Ishikawa (cell line): ENCODE results near the gene MED26.

Source experiments
- CEBPB ChIP-seq: IDR thresholded peaks from 2 replicates; pipeline ENCODE4 v1.6.1; 2012
- CREB1 ChIP-seq: IDR thresholded peaks from 2 replicates; pipeline ENCODE4 v1.6.1; 2012; ENCODE audit warnings: low read depth
- EGR1 ChIP-seq: IDR thresholded peaks from 2 replicates; pipeline ENCODE4 v1.6.1; 2012
- EP300 ChIP-seq: IDR thresholded peaks from 2 replicates; pipeline ENCODE4 v1.6.1; 2012; ENCODE audit warnings: borderline replicate concordance
- FOXM1 ChIP-seq: IDR thresholded peaks from 2 replicates; pipeline ENCODE4 v1.6.1; 2012; ENCODE audit warnings: low read depth, borderline replicate concordance
- NFIC ChIP-seq: IDR thresholded peaks from 2 replicates; pipeline ENCODE4 v1.6.1; 2012
- RAD21 ChIP-seq: IDR thresholded peaks from 2 replicates; pipeline ENCODE4 v1.6.1; 2012; ENCODE audit warnings: low read depth
- TAF1 ChIP-seq: IDR thresholded peaks from 2 replicates; pipeline ENCODE4 v1.6.1; 2012; ENCODE audit warnings: low read depth, mild to moderate bottlenecking
- TCF12 ChIP-seq: IDR thresholded peaks from 2 replicates; pipeline ENCODE4 v1.6.1; 2012; ENCODE audit warnings: low read depth
- TEAD4 ChIP-seq: IDR thresholded peaks from 2 replicates; pipeline ENCODE4 v1.6.1; 2012
- YY1 ChIP-seq: IDR thresholded peaks from 2 replicates; pipeline ENCODE4 v1.6.1; 2012; ENCODE audit warnings: low read depth
- ZBTB7A ChIP-seq: IDR thresholded peaks from 2 replicates; pipeline ENCODE4 v1.6.1; 2012; ENCODE audit warnings: low read depth
- TF ChIP-seq, protein P1 (sequence below): IDR thresholded peaks from 2 replicates; pipeline ENCODE4 v1.6.1; 2012
- TF ChIP-seq, protein P2 (sequence below): IDR thresholded peaks from 2 replicates; pipeline ENCODE4 v1.6.1; 2012; ENCODE audit warnings: low read depth, mild to moderate bottlenecking
- TF ChIP-seq, protein P3 (sequence below): IDR thresholded peaks from 2 replicates; pipeline ENCODE4 v1.6.1; 2012

MED26 gene

DNA sequence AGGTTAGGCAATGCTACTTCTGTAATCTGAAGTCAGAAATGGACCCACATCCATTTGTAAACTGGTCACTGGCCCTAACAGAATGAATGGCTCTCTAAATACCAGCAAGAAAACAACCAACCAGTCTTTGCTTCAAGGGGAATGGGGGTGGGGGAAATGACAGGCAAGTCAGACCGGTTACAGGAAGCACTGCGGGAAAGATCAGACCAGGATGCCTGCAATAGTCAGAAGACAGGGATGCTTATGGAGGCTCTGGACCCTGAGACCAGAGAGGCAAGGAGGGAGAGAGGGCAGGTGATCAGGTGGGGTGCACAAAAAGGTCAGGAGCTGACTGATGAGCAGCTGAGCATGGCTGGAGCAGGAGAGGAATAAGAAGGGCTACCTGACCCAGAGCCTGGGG is 13.1 kb downstream of the MED26 start:
- no peak for TF ChIP-seq FOXM1
- TF ChIP-seq ZBTB7A: no peak
- TF ChIP-seq TCF12: no peak
- TF ChIP-seq YY1: no peak
- no peak for TF ChIP-seq CEBPB
- TF ChIP-seq RAD21: no peak
- TF ChIP-seq CREB1: no peak
- no peak for TF ChIP-seq EP300
- no peak for TF ChIP-seq EGR1
- TF ChIP-seq, protein P1, sequence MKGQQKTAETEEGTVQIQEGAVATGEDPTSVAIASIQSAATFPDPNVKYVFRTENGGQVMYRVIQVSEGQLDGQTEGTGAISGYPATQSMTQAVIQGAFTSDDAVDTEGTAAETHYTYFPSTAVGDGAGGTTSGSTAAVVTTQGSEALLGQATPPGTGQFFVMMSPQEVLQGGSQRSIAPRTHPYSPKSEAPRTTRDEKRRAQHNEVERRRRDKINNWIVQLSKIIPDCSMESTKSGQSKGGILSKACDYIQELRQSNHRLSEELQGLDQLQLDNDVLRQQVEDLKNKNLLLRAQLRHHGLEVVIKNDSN: no peak

DNA sequence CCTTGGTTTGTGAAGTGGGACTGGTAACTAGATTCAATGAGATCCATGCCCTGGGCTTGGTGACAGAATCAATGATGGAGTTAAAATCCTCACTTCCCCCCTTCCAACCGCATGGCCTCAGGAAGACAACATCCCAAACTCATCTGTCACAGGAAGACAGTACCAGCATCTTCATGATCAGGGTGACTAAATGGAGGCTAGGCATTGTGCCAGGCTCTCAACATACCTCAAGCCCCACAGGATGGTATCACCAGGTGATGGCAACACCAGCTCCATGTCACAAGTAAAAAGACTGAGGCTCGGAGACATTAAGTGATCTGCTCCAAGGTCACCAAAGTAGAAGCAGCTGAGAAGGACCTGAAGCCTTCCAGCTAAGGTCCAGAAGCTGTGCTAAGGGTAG is 14.2 kb downstream of the MED26 start:
- TF ChIP-seq NFIC (no peak), TCF12 (no peak), TAF1 (no peak), FOXM1 (no peak), EGR1 (no peak), YY1 (no peak), TEAD4 (no peak), EP300 (no peak)
- TF ChIP-seq, protein P2, sequence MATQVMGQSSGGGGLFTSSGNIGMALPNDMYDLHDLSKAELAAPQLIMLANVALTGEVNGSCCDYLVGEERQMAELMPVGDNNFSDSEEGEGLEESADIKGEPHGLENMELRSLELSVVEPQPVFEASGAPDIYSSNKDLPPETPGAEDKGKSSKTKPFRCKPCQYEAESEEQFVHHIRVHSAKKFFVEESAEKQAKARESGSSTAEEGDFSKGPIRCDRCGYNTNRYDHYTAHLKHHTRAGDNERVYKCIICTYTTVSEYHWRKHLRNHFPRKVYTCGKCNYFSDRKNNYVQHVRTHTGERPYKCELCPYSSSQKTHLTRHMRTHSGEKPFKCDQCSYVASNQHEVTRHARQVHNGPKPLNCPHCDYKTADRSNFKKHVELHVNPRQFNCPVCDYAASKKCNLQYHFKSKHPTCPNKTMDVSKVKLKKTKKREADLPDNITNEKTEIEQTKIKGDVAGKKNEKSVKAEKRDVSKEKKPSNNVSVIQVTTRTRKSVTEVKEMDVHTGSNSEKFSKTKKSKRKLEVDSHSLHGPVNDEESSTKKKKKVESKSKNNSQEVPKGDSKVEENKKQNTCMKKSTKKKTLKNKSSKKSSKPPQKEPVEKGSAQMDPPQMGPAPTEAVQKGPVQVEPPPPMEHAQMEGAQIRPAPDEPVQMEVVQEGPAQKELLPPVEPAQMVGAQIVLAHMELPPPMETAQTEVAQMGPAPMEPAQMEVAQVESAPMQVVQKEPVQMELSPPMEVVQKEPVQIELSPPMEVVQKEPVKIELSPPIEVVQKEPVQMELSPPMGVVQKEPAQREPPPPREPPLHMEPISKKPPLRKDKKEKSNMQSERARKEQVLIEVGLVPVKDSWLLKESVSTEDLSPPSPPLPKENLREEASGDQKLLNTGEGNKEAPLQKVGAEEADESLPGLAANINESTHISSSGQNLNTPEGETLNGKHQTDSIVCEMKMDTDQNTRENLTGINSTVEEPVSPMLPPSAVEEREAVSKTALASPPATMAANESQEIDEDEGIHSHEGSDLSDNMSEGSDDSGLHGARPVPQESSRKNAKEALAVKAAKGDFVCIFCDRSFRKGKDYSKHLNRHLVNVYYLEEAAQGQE: no peak

DNA sequence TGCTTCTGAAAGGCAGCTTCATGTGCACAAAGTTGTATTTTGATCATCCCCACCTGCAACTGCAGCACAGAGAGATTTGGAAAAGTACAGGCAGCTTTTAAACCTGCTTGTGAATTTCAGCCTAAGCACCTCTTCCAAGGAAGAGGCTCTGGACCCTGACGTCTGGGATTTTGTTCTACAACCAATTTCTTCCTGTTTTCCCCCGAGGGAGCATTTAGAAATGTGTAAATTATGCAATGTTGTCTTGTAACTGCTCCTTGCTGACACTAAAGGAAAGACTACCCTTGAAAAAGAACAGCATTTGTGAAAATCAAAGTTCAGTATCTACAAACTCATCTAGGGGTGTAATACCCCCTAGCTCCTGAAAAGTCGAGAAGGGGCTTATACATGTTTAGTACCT is 15.4 kb downstream of the MED26 start:
- TF ChIP-seq YY1 (no peak), NFIC (no peak), FOXM1 (no peak), CEBPB (no peak), EP300 (no peak), RAD21 (no peak), ZBTB7A (no peak), TEAD4 (no peak), EGR1 (no peak), TCF12 (no peak), TAF1 (no peak), CREB1 (no peak)
- TF ChIP-seq, protein P3, sequence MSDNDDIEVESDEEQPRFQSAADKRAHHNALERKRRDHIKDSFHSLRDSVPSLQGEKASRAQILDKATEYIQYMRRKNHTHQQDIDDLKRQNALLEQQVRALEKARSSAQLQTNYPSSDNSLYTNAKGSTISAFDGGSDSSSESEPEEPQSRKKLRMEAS: no peak
- TF ChIP-seq, protein P1: no peak
- TF ChIP-seq, protein P2: no peak

DNA sequence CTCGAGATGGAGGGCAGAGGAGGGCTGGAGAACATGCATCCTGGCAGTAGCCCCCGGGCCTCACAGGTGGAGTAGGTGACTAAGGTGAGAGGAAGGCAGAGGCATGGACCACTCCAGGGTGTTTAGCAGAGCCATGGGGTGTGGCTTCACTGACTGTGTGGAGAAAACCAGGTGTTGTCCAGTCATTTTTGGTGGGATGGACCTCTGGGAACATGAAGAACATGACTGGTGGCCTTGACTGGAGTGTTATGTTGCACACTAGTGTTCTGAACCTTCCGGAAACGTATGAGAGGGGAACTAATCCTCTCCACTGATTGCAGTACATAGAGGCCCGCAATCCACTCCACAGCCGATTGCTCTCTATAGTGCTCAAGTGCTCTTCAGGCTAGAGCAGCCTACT is 16.9 kb downstream of the MED26 start:
- TF ChIP-seq EGR1 (no peak), RAD21 (no peak), TEAD4 (no peak), NFIC (no peak), EP300 (no peak), CEBPB (no peak), YY1 (no peak), ZBTB7A (no peak), TCF12 (no peak), TAF1 (no peak)
- TF ChIP-seq, protein P3: no peak
- TF ChIP-seq, protein P1: no peak

DNA sequence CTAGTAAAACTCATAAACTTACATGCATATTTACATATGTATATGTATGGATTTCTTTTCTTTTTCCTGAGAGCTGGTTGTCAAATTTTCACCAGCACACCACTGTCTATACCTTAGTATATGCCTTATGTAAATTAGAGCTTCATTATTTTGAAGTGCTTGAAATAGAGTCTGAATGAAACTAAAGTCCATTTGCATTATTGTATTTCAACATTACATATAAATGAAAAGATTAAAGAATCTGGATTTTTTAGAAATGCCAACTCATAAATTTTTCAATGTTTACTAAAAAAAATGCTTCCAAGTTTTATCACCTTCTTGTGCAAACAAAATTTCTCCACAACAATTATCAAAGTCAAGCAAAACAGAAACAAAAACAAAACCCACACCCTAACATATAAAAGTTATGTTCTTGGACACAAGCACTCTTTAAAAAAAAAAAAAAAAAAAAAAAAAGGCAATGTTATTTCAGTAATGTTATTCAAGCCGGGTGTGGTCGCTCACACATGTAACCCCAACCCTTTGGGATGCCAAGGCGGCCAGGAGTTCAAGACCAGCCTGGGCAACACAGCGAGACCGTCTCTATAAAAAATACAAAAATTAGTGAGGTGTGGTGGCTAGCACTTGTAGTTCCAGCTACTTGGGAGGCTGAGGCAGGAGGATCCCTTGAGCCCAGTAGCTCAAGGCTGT is 18.3 kb downstream of the MED26 start:
- TF ChIP-seq, protein P1: no peak
- TF ChIP-seq EP300: no peak
- TF ChIP-seq RAD21: no peak
- TF ChIP-seq YY1: no peak
- TF ChIP-seq NFIC: no peak
- TF ChIP-seq, protein P2: no peak
- no peak for TF ChIP-seq TEAD4
- TF ChIP-seq CEBPB: no peak
- TF ChIP-seq FOXM1: no peak
- TF ChIP-seq EGR1: no peak
- TF ChIP-seq, protein P3: no peak
